HepG2 (cell line): ENCODE measurements around the gene ZBTB1. TPM values are rescaled to one million over a fixed set of nuclear protein-coding genes. Genes with fewer than 3 reads are reported as not detected.

Experiments used
- AGO2 ChIP-seq: fragments of 200-400 bp; formaldehyde crosslinking; optimal IDR thresholded peaks from 2 replicates; pipeline ENCODE3; 2017; ENCODE audit warnings: mild to moderate bottlenecking, low read depth, low read length, moderate library complexity
- BCL6 ChIP-seq: IDR thresholded peaks from 2 replicates; pipeline ENCODE4 v1.6.1; 2016; ENCODE audit warnings: missing genetic modification reagents, missing compliant biosample characterization
- KDM2A ChIP-seq: sonication (generic); formaldehyde crosslinking; IDR thresholded peaks from 2 replicates; pipeline ENCODE4 v1.4.0; 2020; ENCODE audit warnings: low read depth, missing genetic modification reagents, borderline replicate concordance
- KDM4B ChIP-seq: sonication (generic); formaldehyde crosslinking; IDR thresholded peaks from 2 replicates; pipeline ENCODE4 v1.4.0; 2020; ENCODE audit warnings: missing genetic modification reagents
- PAWR ChIP-seq: sonication (generic); formaldehyde crosslinking; IDR thresholded peaks from 2 replicates; pipeline ENCODE4 v1.4.0; 2020; ENCODE audit warnings: missing genetic modification reagents, mild to moderate bottlenecking, borderline replicate concordance
- POGZ ChIP-seq: sonication (generic); formaldehyde crosslinking; IDR thresholded peaks from 2 replicates; pipeline ENCODE4 v1.4.0; 2020; ENCODE audit warnings: mild to moderate bottlenecking, missing genetic modification reagents
- REPIN1 ChIP-seq: sonication (generic); formaldehyde crosslinking; IDR thresholded peaks from 2 replicates; pipeline ENCODE4 v1.8.0; 2022; ENCODE audit warnings: missing genetic modification reagents, low read depth, mild to moderate bottlenecking, borderline replicate concordance
- SPEN ChIP-seq: sonication (generic); formaldehyde crosslinking; IDR thresholded peaks from 2 replicates; pipeline ENCODE4 v1.5.1; 2020; ENCODE audit warnings: low read depth, mild to moderate bottlenecking, missing genetic modification reagents
- ZKSCAN1 ChIP-seq: fragments of 150-350 bp; IDR thresholded peaks from 2 replicates; pipeline ENCODE4 v1.6.1; 2014; ENCODE audit warnings: low read length
- ZNF670 ChIP-seq: sonication (generic); formaldehyde crosslinking; IDR thresholded peaks from 2 replicates; pipeline ENCODE4 v1.8.0; 2022; ENCODE audit warnings: mild to moderate bottlenecking, missing genetic modification reagents, borderline replicate concordance
- ZNF761 ChIP-seq: sonication (generic); formaldehyde crosslinking; conservative IDR thresholded peaks from 2 replicates; pipeline ENCODE4 v1.4.0; 2020; ENCODE audit warnings: mild to moderate bottlenecking, missing genetic modification reagents
- polyA plus RNA-seq, 8 experiments: library from polyadenylated mRNA; depleted of rRNA in 3 of 8; stranded (reverse) in 7 of 8; unstranded in 1 of 8; fragments of >200 nt; fragmentation: Illumina TruSeq in 4 of 8; extraction: Trizol in 4 of 8; gene quantifications; 2 replicates each; pipeline versions ENCODE4 v1.2.1 to v1.2.3, GENCODE V29; 2011 to 2016; ENCODE audit warnings: low read depth in 4 of 8, missing spikeins in 1 of 8, mixed read lengths in 1 of 8; ENCODE audit not compliant: insufficient read depth in 1 of 8
- total RNA-seq, 5 experiments: library from RNA; depleted of rRNA; stranded (reverse); fragments of >200 nt; fragmentation: Illumina TruSeq; extraction: Trizol; gene quantifications; 2 replicates each; pipeline ENCODE4 v1.2.3, GENCODE V29; 2016; ENCODE audit warnings: low read depth in 1 of 5
- TF ChIP-seq, protein P1 (sequence below): sonication (generic); formaldehyde crosslinking; IDR thresholded peaks from 2 replicates; pipeline ENCODE4 v1.4.0; 2020; ENCODE audit warnings: missing genetic modification reagents
- TF ChIP-seq, protein P2 (sequence below): IDR thresholded peaks from 2 replicates; pipeline ENCODE4 v1.6.1; 2016; ENCODE audit warnings: low read depth, borderline replicate concordance
- TF ChIP-seq, protein P3 (sequence below): sonication (generic); formaldehyde crosslinking; IDR thresholded peaks from 2 replicates; pipeline ENCODE4 v1.4.0; 2020; ENCODE audit warnings: missing genetic modification reagents, mild to moderate bottlenecking, borderline replicate concordance
- TF ChIP-seq, protein P4 (sequence below), 2 experiments: IDR thresholded peaks; 2 replicates each; pipeline ENCODE4 v1.6.1; 2011 to 2012; ENCODE audit warnings: low read length in 2 of 2, borderline replicate concordance in 1 of 2, low read depth in 1 of 2, mild to moderate bottlenecking in 1 of 2, moderate library complexity in 1 of 2
- TF ChIP-seq, protein P5 (sequence below): sonication (generic); formaldehyde crosslinking; IDR thresholded peaks from 2 replicates; pipeline ENCODE4 v1.8.0; 2022; ENCODE audit warnings: missing genetic modification reagents, low read depth, mild to moderate bottlenecking, borderline replicate concordance

The ZBTB1 gene
- total and polyA plus RNA-seq, 2 of the 13 experiments (the other 11 are each of a cell fraction or from before 2014, with no cell fraction given), result 18.8 to 22.6 TPM

DNA sequence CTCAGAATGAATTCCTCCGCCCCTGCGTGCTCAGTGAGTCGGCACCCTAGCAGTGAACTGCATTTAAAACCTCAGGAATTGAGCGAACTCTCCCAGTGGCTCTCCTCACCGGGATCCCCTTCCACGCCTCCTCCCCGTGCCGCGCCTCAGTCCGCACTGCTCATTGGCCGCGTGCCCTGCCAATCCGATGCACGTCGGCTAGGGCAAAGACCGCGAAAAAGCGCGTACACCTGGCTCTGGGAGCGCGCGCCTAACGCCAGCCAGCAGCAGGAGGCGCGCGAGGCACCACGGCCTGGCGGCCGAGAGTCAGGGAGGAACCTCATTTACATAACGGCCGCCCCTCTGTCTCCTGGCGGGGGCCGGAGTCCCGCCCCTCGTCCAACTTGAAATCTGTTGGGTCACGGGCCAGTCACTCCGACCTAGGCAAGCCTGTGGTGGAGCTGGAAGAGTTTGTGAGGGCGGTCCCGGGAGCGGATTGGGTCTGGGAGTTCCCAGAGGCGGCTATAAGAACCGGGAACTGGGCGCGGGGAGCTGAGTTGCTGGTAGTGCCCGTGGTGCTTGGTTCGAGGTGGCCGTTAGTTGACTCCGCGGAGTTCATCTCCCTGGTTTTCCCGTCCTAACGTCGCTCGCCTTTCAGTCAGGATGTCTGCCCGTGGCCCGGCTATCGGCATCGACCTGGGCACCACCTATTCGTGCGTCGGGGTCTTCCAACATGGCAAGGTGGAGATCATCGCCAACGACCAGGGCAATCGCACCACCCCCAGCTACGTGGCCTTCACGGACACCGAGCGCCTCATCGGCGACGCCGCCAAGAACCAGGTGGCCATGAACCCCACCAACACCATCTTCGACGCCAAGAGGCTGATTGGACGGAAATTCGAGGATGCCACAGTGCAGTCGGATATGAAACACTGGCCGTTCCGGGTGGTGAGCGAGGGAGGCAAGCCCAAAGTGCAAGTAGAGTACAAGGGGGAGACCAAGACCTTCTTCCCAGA lies 35.9 kb downstream of the ZBTB1 start, which contains the start of gene HSPA2 (continued):
- TF ChIP-seq, protein P1, sequence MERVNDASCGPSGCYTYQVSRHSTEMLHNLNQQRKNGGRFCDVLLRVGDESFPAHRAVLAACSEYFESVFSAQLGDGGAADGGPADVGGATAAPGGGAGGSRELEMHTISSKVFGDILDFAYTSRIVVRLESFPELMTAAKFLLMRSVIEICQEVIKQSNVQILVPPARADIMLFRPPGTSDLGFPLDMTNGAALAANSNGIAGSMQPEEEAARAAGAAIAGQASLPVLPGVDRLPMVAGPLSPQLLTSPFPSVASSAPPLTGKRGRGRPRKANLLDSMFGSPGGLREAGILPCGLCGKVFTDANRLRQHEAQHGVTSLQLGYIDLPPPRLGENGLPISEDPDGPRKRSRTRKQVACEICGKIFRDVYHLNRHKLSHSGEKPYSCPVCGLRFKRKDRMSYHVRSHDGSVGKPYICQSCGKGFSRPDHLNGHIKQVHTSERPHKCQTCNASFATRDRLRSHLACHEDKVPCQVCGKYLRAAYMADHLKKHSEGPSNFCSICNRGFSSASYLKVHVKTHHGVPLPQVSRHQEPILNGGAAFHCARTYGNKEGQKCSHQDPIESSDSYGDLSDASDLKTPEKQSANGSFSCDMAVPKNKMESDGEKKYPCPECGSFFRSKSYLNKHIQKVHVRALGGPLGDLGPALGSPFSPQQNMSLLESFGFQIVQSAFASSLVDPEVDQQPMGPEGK (CRISPR knock-in tag), result peak; percentile 31; the same call in 1 of the 2 replicates
- TF ChIP-seq PAWR (no peak), POGZ (CRISPR knock-in tag) (peak; percentile 87), ZNF761 (no peak), REPIN1 (CRISPR knock-in tag) (peak; percentile 81), KDM2A (CRISPR knock-in tag) (peak; percentile 75; the same call in 1 of the 2 replicates), BCL6 (no peak), KDM4B (no peak), ZKSCAN1 (no peak), ZNF670 (no peak), SPEN (CRISPR knock-in tag) (peak; percentile 82), AGO2 (no peak)
- TF ChIP-seq, protein P2, sequence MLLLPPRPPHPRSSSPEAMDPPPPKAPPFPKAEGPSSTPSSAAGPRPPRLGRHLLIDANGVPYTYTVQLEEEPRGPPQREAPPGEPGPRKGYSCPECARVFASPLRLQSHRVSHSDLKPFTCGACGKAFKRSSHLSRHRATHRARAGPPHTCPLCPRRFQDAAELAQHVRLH (CRISPR knock-in tag), result no peak
- TF ChIP-seq, protein P3, sequence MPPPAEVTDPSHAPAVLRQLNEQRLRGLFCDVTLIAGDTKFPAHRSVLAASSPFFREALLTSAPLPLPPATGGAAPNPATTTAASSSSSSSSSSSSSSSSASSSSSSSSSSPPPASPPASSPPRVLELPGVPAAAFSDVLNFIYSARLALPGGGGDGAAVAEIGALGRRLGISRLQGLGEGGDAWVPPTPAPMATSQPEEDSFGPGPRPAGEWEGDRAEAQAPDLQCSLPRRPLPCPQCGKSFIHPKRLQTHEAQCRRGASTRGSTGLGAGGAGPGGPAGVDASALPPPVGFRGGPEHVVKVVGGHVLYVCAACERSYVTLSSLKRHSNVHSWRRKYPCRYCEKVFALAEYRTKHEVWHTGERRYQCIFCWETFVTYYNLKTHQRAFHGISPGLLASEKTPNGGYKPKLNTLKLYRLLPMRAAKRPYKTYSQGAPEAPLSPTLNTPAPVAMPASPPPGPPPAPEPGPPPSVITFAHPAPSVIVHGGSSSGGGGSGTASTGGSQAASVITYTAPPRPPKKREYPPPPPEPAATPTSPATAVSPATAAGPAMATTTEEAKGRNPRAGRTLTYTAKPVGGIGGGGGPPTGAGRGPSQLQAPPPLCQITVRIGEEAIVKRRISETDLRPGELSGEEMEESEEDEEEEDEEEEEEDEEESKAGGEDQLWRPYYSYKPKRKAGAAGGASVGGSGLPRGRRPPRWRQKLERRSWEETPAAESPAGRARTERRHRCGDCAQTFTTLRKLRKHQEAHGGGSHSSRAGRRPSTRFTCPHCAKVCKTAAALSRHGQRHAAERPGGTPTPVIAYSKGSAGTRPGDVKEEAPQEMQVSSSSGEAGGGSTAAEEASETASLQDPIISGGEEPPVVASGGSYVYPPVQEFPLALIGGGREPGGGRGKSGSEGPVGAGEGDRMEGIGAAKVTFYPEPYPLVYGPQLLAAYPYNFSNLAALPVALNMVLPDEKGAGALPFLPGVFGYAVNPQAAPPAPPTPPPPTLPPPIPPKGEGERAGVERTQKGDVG, result no peak
- TF ChIP-seq, protein P4, sequence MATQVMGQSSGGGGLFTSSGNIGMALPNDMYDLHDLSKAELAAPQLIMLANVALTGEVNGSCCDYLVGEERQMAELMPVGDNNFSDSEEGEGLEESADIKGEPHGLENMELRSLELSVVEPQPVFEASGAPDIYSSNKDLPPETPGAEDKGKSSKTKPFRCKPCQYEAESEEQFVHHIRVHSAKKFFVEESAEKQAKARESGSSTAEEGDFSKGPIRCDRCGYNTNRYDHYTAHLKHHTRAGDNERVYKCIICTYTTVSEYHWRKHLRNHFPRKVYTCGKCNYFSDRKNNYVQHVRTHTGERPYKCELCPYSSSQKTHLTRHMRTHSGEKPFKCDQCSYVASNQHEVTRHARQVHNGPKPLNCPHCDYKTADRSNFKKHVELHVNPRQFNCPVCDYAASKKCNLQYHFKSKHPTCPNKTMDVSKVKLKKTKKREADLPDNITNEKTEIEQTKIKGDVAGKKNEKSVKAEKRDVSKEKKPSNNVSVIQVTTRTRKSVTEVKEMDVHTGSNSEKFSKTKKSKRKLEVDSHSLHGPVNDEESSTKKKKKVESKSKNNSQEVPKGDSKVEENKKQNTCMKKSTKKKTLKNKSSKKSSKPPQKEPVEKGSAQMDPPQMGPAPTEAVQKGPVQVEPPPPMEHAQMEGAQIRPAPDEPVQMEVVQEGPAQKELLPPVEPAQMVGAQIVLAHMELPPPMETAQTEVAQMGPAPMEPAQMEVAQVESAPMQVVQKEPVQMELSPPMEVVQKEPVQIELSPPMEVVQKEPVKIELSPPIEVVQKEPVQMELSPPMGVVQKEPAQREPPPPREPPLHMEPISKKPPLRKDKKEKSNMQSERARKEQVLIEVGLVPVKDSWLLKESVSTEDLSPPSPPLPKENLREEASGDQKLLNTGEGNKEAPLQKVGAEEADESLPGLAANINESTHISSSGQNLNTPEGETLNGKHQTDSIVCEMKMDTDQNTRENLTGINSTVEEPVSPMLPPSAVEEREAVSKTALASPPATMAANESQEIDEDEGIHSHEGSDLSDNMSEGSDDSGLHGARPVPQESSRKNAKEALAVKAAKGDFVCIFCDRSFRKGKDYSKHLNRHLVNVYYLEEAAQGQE (IDR thresholded peaks at IDR 0.05; ENCODE audit: borderline replicate concordance in 1 of 2, low read depth in 1 of 2, low read length in 2 of 2), result no peak
- TF ChIP-seq, protein P5, sequence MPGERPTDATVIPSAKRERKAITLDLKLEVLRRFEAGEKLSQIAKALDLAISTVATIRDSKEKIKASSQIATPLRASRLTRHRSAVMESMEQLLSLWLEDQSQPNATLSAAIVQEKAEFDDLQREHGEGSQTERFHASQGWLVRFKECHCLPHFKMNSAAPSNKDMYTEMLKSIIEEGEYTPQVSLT (CRISPR knock-in tag), result no peak
